Uterus (tissue), 2 donors: ENCODE results near the gene DMD.

Source experiments
- POLR2A ChIP-seq, 2 donors: fragments of 450-650 bp; IDR thresholded peaks; one replicate each; pipeline ENCODE4 v1.6.1; 2016; ENCODE audit warnings: antibody characterized with exemption in 2 of 2, mild to moderate bottlenecking in 1 of 2, moderate library complexity in 1 of 2
- TF ChIP-seq, protein P1 (sequence below), 4 experiments: fragments of 200-600 bp in 2 of 4; fragments of 450-650 bp in 2 of 4; sonication (generic) in 2 of 4; IDR thresholded peaks; one replicate each; pipeline ENCODE4 v1.5.1; 2016 to 2019; ENCODE audit warnings: antibody characterized with exemption in 4 of 4, mild to moderate bottlenecking in 2 of 4, moderate library complexity in 1 of 4

DNA sequence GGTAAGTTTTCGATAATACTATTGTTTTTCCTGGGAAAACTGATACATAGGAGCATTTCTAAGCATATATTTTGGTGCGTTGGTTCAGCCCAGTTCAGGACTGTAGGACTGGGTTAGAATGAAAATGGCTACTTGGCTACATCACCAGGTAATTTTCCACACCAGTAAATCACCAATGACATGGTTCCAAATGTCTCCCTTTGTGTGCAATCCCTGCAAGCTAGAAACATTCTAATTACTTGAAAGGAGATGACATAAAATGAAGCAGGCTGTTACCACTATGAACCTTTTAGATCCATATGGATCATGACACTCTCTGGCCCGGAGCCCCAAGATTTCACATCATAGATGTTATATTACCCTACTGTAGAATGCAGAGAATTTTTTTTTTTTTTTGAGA is 1562.1 kb downstream of the DMD start:
- TF ChIP-seq, protein P1, sequence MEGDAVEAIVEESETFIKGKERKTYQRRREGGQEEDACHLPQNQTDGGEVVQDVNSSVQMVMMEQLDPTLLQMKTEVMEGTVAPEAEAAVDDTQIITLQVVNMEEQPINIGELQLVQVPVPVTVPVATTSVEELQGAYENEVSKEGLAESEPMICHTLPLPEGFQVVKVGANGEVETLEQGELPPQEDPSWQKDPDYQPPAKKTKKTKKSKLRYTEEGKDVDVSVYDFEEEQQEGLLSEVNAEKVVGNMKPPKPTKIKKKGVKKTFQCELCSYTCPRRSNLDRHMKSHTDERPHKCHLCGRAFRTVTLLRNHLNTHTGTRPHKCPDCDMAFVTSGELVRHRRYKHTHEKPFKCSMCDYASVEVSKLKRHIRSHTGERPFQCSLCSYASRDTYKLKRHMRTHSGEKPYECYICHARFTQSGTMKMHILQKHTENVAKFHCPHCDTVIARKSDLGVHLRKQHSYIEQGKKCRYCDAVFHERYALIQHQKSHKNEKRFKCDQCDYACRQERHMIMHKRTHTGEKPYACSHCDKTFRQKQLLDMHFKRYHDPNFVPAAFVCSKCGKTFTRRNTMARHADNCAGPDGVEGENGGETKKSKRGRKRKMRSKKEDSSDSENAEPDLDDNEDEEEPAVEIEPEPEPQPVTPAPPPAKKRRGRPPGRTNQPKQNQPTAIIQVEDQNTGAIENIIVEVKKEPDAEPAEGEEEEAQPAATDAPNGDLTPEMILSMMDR (IDR thresholded peaks at IDR 0.05) = no peak
- no peak for TF ChIP-seq POLR2A (IDR thresholded peaks at IDR 0.05)
